Brain microvascular endothelial cell (primary cell): ENCODE measurements around the gene OTUD6A.

ENCODE experiments used
- DNase-seq: peaks from one replicate; pipeline ENCODE4 v3.0.0-alpha.2; 2020
- H3K27ac ChIP-seq: fragments of 250-450 bp; sonication (Bioruptor Pico); 2 replicates; pipeline ENCODE4 v1.5.1; 2020; ENCODE audit warnings: mild to moderate bottlenecking, moderate library complexity
- H3K27me3 ChIP-seq: fragments of 250-450 bp; sonication (Bioruptor Pico); replicated peaks from 2 replicates; pipeline ENCODE4 v1.5.1; 2020; ENCODE audit warnings: mild to moderate bottlenecking
- H3K36me3 ChIP-seq: fragments of 250-450 bp; sonication (Bioruptor Pico); replicated peaks from 2 replicates; pipeline ENCODE4 v1.5.1; 2020; ENCODE audit warnings: mild to moderate bottlenecking
- H3K4me3 ChIP-seq: 2 replicates; pipeline ENCODE4 v1.5.1; 2011; ENCODE audit warnings: low read depth, mild to moderate bottlenecking, control low read depth, low read length, moderate library complexity
- CTCF ChIP-seq: IDR thresholded peaks from 2 replicates; pipeline ENCODE4 v1.5.1; 2011; ENCODE audit warnings: low read depth, mild to moderate bottlenecking, moderate library complexity, low read length, control low read depth, inconsistent platforms; ENCODE audit errors: missing control alignments
- in situ Hi-C: cut with HindIII; loops from 2 replicates; pipeline ENCODE4 v1.10.0; 2017; ENCODE audit warnings: low sequenced_read_pairs, low pct_ligation_motif_present

The OTUD6A gene

GRCh38 chrX:70066646-70067045 is 4.4 kb downstream of the OTUD6A start:
- no peak overlapping the region for H3K27ac ChIP-seq
- no peak for TF ChIP-seq CTCF
- H3K36me3 ChIP-seq: no peaks in the 10 kb centered on the region
- in situ Hi-C loops: no loop called here
- no peak for DNase-seq
- H3K27me3 ChIP-seq: no peaks in the 10 kb centered on the region
- no peak overlapping the region for H3K4me3 ChIP-seq

- Histone ChIP-seq H3K27ac (no peak overlapping the region), H3K4me3 (no peak overlapping the region), H3K36me3 (no peaks in the 10 kb centered on the region), H3K27me3 (no peaks in the 10 kb centered on the region)
- in situ Hi-C loops: no loop called here
- DNase-seq: no peak
- TF ChIP-seq CTCF: no peak
These were observed 17.0 kb downstream of the OTUD6A start for GRCh38 chrX:70079297-70079696.

- DNase-seq: no peak
- in situ Hi-C loops: no loop called here
- no peak for TF ChIP-seq CTCF
- Histone ChIP-seq H3K27me3 (no peaks in the 10 kb centered on the region), H3K36me3 (no peaks in the 10 kb centered on the region), H3K27ac (no peak overlapping the region), H3K4me3 (no peak overlapping the region)
These were observed 17.6 kb downstream of the OTUD6A start for GRCh38 chrX:70079870-70080269.

- H3K27me3 ChIP-seq: no peaks in the 10 kb centered on the region
- in situ Hi-C loops: no loop called here
- H3K36me3 ChIP-seq: no peaks in the 10 kb centered on the region
These were observed 20.5 kb downstream of the OTUD6A start for GRCh38 chrX:70082723-70083122.

GRCh38 chrX:70084592-70085240 is 22.5 kb downstream of the OTUD6A start:
- in situ Hi-C loops: no loop called here
- TF ChIP-seq CTCF: no peak
- Histone ChIP-seq H3K36me3 (no peaks in the 10 kb centered on the region), H3K27me3 (no peaks in the 10 kb centered on the region), H3K4me3 (no peak overlapping the region), H3K27ac (no peak overlapping the region)
- DNase-seq: no peak

More at GRCh38 chrX:70082723-70083122, 20.5 kb downstream of the OTUD6A start:
- no peak overlapping the region for H3K27ac ChIP-seq
- H3K4me3 ChIP-seq: no peak overlapping the region
- DNase-seq: no peak
- no peak for TF ChIP-seq CTCF
